GM19351 (cell line): ENCODE results near the gene RHEBL1.

Source experiments
- ATAC-seq: cut with Tn5 transposase; IDR thresholded peaks from one replicate; pipeline ENCODE4 v1.9.1; 2021; ENCODE audit warnings: mild to moderate bottlenecking, moderate library complexity; ENCODE audit not compliant: unreplicated experiment

Gene RHEBL1

DNA sequence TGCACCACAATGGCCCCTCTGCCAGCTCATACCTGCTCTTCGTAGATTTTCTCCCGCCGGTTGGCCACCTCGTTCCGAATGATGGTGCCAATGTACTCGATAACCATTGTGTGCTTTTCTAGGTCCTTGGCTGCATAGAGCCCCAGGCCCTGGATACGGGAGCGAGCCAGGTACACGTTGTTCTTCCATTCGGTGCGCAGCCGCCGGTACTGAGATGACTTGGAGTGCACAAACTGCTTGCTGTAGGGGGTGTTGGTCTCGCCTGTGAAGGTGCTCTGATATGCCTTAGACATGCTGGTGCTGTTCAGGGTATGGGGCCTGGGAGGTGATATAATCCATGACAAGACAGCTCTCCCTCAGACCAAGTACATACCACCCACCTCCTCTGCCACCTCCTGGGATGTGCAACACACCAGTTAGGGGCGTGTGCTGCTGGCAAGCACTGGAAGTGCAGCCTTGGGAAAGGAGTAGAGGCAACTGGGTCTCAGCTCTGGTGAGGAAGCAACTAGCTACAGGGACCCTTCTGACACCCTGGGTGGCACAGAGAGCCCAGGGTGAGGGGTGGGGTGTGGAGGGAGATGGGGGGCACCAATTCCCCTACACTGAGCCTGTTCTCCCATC lies 47.1 kb downstream of the RHEBL1 start:
- no peak for ATAC-seq

DNA sequence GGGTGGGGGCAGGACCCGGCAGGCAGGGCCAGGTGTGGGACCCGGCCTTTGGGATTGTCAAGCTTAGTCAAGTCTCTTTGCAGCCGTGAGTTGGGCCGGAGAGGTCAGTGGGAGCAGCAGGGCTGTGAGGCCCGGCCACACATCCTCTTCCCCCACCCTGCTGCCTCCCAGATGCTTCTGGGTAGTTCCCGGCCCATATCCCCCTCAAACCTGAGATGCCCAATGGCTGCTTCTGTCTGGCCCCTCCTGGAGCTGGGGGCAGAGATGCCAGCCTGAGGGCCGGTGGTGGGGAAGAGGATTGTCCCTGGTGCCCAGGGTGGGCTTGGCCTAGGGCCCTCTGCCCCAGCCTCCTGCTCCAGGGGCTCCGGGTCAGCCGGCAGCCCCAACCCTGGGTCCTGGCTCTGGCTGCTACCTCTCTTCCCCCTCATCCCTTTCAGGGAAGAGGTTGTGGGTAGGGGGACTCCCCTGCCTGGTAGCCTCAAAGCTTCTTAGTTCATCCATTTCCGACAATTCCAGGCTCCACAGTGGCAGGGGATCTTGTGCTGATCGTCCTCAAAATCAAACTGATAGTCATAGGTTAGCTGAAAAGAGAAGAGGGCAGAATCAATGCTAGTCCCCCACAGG lies 48.4 kb downstream of the RHEBL1 start:
- ATAC-seq = no peak

DNA sequence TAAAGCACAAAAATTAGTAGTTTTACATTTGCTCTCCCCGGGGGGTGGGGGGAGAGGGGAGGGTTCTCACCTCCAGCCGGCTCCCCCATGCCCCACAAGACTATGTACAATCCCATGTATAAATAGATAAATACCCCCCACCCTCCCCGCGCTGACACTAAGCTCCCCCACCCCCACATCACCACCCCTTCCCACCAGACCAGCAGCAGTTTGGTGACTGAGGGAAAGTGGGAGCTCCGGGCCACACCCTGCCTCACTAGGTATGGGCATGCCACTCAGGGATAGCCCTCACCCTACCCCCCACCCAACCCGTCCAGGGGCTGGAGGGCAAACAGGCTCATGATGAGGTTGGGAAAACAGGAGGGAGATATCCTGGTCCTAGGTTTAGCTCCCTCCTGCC lies 49.3 kb downstream of the RHEBL1 start:
- no peak for ATAC-seq

DNA sequence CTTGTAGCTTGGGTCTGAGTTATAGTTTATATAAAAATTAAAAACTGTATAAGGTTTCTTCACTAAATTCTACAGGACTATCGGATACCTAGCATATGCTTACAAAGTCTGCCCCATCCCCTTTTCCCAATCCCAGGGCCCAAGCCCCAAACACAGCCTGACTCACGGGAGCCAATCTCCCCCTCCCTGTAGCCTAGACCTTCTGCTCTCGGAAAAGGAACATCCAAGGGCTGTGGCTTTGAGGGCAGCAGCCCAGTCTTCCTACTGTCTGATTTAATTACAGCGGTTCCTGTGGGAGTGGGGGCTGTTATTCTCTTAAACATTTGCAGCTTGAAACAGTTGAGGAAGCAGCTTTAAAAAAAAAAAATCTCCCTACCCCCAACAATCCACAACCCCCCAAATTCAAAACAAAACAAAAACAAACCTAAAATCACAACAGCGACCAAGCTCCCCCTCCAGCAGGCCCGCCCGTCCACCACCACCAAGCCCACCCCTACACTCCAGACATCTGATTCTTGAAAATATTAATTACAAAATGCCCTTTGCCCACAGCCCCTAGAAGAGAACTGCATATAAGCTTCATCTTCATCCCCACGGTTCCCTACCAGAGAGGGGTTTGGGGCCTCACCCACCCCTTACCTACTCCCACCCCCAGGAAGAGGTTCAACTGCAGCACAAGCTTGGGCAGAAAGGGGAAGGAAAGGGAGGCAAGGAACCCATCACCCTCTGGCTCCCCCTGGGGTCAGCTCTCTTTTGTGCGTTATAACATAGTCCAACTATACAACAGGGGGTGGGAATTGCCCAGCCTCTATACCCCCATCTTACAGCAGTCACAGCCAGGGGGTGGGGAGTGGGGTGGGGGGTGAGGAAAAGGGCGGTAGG lies 50.1 kb downstream of the RHEBL1 start:
- no peak for ATAC-seq

DNA sequence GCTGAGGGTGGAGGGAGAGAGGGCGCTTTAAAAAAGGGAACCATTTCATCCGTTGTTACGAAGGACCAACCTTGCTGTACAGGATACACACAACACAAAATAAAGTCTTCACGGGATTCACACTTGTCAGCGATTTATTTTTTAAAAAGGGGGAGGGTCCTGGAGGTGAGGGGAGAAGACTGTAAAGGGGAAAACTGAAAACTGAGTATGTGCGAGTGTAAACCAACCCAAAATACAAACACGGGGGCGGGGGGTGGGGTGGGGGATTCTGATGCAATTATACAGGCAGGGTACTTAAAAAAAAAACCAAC lies 50.7 kb downstream of the RHEBL1 start:
- peak; percentile 19 for ATAC-seq

DNA sequence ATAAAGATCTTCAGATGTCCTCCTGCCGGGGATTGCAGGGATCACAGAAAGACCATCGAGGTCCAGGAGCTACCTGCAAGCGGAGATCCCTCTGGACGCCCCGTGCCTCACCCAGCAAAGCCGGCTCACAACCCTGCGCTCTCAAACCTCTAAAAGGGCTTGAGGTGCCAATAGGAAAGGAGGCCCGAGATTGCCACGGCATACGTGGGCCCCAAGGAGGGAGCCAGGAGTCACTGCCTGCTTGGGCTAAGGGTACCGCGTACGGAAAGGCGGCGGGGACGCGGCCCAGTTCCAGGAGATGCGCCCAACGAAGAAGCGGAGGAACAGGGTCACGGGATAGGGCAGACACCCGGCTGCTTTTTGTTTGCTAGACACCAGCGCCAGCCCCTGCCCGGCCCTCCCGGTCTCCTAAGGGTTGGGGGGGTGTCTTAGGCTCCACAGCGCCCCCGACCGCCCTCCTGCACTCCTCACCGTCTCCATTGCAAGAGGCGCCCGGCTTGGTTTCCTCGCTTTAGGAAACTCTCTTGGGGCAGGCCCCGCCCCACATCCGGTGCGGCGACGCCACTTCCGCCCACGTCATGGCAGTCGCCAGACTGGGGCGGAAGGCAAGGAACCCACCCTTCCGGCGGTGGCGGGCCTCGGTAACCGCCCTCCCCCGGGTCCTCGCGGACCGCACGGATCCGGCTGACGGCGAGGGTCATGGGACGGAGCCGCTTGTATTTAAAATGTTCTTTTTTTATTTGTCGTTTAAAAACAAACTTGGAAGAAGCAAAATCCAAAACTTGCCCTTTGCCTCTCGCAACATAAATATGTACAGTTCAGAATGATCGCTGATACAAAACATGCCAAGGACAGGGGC lies 51.3 kb downstream of the RHEBL1 start, which contains the start of gene PRKAG1:
PRKAG1 (minus strand) TSS at position 516 of the 859 bp plus-strand sequence; CDS start at position 480, 36 bp downstream.
- ATAC-seq = peak; percentile 85

DNA sequence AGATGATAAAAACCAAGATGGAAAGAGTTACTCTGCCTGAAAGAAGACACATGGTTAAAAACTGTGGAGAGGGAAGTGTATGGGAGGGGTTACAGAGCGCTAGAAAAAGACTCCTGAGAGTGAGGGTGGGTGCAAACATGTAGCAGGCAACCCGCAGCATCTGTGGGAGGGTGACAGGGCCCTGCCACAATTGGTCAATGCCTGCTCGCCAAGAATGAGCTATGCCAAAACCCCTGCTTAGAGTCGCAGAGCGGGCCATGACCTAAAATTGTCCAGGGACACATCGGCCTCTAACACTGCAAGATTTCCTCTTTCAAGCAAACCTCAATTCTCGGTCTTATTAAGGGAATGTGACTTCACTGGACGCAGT lies 51.9 kb downstream of the RHEBL1 start:
- ATAC-seq = peak; percentile 20

DNA sequence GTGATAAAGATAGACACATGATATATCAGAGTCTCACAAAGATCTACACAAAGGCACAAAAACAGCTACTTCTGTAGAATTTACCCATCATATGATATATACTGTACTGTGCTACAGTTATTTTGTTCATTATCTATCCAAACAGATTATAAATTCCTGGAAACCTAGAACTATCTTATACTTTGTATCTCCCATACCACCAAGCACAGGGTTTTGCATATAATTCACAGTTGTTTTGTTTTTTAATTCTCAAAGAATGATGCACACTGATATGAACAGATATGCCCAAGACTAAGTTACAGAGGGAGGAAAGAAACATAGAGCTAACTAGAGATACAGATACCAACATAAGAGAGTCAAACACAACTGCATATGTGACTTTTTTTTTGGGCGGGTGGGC lies 54.6 kb downstream of the RHEBL1 start:
- ATAC-seq = no peak
